GM15510 (cell line): ENCODE results near the gene PEAK3.

Experiments
- POLR2A ChIP-seq: IDR thresholded peaks from 3 replicates; pipeline ENCODE4 v1.6.1; 2011; ENCODE audit warnings: borderline replicate concordance; ENCODE audit not compliant: insufficient read length; ENCODE audit errors: extremely low read depth

The PEAK3 gene, protein sequence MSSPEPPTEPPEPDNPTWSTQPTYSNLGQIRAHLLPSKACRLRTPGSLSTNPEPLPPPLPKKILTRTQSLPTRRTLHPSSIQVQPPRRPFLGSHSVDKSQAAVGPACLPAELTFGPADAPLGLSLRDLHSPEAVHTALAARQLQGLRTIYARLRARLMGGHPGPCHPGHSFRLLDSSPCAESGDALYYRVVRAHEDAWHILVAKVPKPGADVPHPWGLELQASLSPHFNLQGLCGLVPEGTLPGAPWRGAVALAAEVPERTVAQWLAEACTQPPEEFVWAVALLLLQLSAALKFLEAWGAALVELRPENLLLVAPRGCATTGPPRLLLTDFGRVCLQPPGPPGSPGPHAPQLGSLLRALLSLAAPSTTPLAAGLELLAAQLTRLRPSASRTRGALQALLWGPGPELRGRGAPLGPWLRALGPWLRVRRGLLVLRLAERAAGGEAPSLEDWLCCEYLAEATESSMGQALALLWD

DNA sequence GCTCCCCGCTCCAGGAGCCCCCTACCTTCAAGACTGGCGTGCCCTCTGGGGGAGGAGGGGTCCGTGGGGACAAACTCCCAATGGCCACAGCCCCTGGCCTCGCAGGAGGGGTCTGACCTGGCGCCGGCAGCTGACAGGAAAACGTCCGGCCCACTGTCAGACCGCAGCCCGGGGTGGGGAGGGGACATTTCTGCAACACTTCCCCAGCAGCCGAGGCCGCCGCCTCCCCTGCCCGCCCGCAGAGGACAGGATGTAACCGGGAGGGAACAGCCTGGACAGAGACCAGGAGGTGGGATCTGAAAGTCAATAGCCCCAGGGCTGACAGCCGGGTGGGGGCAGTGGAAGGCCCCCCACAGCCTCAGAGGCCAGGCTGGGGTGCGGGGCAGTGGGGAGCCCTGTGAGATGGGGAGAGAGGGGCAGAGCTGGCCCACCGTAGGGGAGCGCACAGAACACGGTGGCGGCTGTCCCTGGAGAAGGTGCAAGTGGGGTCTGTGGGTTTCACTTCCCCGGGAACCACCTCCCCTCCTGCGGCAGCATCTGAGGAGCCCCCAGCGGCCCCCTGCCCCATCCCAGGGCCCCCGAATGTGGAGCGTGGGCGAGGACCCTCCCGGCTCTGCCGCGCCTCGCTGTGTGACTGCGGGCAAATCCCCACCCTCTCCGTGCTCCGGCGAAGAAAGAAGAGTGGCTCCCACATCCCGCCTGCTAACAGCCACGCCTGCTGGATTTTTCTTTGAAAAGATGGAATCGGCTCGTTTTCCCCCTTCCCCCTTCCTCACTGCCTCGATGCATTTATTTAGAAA lies at the start of gene PEAK3:
Gene PEAK3 (minus strand): TSS at position 114 of the 800 bp plus-strand sequence. CDS start 1,244 bp downstream, outside the sequence.
- TF ChIP-seq POLR2A: no peak

DNA sequence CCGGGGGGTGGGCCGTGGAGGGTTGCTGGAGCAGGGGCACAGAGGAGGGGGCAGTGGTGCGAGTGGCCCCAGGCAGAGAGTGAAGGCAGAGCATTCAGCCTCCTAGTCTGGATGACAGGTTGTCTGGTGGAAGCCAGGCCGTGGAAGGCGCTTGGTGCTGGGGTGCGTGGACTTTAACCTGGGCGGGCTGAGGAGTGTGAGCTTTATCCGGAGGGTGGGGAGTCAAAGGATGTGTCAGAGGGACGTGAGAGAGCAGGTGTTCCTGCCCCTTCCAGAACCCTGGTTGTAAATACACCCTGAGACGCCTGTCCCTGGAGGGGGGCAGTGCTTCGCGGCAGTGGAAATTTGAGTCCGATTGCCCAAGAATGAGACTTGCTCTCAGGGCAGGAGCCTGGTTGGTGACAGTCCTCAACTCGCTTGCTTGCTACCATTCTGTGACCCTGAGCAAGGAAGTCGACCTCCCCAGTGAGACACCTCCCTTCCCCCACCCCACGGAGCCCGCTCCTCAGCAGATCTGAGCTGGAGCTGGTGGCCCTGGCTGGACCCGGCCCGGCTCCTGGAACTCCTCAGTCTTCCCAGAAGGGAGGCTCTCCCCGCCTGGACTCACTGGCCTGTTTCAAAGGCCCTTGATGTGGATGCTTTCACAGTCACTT lies 48.8 kb upstream of the PEAK3 start:
- TF ChIP-seq POLR2A: no peak

DNA sequence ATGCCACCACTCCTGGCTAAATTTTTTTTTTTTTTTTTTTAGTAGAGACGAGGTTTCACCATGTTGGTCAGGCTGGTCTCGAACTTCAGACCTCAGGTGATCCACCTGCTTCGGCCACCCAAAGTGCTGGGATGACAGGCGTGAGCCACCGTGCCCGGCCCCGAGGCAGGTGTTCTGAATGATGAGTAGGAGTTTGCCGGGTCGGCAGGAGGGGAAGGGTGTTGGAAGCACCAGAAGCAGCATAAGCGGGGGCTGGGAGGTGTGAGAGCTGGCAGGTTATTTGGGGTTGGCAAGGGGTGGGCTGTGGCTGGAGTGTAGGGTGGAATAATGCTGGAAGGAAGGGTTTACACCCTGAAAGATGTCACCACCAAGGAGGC lies 48.3 kb upstream of the PEAK3 start:
- no peak for TF ChIP-seq POLR2A

DNA sequence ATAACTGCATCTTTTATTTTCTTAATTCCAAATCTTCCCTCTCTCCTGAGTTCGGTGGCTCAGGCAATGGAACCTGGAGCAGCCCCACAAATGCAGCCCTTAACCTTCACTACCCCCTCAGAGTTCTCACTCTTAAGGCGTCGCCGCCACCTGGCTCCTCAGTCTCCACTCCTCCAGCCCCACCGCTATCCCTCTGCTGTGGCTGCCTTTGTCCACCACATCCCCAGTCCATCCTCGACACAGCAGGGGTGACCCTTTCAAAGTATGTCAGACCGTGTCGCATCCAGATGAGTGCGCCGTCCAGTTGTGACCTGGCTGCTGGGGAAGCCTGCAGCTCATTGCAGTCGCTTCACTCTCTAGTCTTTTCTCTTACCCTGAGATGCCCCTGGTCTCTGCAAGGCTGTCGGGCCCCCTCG lies 47.5 kb upstream of the PEAK3 start:
- TF ChIP-seq POLR2A: no peak

DNA sequence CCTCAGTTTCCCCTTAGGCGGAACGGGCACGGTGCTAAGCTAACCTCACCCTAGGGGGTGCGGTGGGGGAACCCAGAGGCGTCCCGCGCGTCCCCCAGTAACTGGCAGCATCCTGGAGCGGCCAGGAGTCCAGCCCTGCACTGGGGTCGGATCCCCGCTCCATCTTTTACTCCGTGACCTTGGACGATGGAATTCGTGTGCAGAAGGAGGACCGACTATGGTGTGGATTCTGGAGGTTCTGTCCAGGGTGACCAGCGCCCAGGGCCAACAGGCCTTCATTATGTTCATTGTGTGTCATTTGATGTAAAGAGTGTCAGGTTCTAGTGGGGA lies 47.1 kb upstream of the PEAK3 start:
- no peak for TF ChIP-seq POLR2A

DNA sequence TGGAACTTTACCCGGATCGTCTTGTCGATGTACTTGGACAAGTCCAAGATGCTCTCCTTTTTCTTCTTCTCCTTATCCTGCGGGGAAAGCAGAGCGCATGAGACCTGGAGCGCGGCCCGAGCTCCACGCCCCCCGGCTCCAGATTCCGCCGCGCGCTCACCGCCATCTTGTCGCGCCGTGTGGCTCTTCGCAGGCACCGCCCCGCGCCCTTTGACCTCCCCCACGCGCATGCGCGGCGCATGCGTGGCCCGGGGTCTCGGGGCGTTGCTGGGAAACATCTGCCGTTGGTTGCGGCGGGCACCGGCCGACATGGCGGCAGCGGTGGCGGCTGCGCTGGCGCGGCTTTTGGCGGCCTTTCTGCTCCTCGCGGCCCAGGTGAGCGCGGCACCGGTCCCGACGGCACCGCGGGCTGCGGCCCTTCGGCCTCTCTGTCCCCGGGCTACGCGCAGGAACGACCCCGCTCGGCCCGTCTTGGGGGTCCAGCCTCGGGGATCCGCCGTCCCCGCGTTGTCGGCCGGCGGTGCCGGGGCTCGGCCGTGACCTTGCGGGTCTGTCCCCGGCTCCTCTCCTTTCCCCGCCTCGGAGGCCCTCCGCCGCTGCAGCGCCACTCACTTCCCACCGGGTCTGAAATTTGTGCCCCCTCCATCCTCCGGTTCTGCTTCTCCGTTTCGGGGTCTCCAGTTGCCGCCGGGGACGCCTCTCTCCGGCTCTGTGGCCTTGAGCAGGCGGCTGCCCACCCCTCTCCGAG lies 46.6 kb upstream of the PEAK3 start, which contains the start of the genes LSM7 and SPPL2B:
Gene LSM7 (minus strand): TSS at position 186 of the 748 bp plus-strand sequence. CDS start 20 bp downstream, at position 166.
Gene SPPL2B (plus strand): TSS at position 284 of the 748 bp plus-strand sequence. CDS start 26 bp downstream, at position 310.
- TF ChIP-seq POLR2A: peak; percentile 92

DNA sequence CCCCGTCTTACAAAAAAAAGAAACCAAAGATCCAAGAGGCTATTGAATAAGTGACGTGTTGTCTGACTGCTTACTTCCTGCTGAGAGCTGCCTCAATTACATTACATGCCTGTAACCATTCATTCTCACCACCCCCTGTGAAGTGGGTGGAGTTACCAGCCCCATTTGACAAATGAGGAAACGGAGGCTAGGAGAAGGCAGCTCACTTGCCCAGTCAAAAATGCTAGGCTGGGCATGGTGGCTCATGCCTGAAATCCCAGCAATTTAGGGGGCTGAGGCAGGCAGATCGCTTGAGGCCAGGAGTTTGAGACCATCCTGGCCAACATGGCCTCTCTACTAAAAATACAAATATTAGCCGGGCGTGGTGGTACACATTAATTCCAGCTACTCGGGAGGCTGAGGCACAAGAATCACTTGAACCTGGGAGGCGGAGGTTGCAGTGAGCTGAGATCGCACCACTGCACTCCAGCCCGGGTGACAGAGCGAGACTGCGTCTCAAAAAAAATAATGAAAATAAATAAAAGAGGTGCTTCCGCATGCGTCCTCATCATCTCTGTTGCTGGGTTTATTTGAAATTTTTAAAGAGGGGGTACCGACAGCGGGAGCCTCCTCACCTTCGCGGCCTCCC lies 45.9 kb upstream of the PEAK3 start:
- TF ChIP-seq POLR2A: peak; percentile 31

DNA sequence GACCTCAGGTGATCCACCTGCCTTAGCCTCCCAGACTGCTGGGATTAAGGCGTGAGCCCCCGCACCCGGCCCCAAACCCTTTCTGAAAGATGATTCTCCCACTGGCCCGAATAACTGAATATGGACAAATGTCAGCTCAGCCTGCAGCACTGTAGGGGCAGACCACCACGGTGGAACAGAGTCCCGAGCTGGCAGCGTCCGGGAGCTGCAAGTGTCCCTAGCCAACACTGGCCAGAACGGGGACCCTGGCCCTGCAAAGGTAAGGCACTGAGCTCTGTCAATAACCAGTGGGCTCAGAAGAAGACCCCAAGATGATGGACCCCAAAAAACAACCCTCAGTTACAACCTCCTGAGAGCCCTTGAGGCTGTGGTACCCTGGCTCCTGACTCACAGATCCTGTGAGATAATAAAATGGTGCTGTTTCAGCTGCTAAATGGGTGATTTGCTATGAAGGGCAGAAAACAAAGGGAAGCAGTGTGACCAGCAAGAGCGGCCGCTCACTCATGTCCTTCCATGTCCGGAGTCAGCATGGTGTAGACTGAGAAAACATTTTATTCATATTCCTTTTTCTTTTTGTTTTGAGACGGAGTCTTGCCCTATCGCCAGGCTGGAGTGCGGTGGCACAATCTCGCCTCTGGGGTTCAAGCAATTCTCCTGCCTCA lies 44.9 kb upstream of the PEAK3 start:
- no peak for TF ChIP-seq POLR2A

DNA sequence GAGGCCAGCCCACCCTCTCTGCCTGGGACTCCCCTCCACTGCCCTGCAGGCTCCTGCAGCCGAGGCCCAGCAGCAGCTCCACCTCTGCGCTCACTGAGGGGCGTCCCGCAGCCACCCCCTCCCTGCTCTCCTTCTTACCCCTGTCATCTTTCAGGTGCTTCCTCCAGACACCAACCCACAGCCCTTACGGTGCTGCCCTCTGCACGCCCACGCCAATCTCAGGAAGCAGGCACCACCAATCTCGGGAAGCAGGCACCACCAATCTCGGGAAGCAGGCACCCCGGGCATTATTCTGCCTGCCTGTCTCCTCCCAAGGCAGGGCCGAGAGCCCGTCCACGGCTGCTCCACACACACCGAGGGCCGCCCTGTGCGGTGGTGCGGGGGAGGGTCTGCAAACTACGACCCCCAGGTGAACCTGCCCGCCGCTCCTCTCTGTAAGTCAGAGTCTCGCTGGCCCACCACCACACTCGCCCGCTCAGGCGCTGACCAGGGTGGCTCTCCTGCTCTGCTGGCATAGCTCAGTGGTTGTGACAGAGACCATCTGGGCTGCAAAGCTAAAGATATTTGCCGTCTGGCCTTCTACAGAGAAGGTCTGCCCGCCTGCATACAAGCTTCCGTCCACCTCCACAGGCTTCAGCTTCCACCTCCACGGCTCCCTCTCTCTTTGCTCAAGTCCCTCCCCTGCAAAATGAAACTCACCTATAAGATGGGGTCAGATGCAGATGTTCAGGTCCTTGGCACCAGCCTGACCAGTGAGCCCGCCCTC lies 43.5 kb upstream of the PEAK3 start:
- no peak for TF ChIP-seq POLR2A

DNA sequence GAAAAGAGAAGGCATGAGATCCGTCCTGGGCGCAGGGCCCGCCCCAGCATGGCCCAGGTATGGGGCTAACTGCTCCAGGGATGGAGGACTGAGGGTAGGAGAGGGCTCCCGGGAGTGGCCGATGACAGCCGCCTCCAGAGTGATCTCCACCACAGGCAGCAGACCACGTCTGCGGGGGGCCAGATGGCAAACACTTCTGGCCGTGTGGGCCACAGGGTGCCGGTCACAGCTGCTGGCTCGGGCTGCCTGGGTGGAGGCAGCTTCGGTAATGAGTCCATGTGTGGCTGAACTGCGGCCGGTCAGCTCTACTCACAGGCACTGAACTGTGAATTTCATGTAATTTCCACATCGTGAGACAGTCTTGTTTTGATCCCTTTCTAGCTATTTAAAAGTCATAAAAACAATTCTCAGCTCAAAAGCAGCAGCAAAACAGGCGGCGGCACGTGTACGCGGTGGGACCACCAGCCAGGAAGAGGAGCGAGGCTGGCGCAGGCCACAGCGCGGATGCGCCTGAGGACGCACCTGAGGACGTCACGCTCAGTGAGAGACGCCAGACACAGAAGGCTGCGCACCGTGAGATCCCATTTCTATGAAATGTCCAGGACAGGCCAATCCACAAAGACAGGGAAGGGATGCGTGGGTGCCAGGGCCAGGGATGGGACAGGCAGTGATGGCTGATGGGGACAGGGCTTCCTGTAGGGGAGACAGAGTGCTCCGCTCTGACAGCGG lies 42.4 kb upstream of the PEAK3 start:
- TF ChIP-seq POLR2A: no peak

DNA sequence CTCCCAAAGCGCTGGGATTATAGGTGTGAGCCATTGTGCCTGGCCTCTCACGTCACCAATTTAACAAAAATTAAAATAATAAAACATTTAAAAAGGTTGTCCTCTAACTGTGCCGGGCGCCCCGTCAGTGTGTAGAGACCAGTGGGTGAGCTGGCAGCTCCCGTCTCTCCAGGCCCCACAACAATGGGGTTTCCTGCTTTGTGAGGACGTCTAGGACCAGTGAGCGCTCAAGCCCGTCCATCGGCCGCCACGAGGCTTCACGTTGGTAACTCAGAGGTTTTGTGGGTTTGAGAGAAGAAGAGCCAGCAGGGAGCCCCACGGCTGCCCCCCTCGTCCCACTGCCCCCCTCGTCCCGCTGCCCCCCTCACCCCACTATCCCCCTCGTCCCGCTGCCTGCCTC lies 41.7 kb upstream of the PEAK3 start:
- TF ChIP-seq POLR2A: no peak
